PFSK-1 (cell line): ENCODE measurements around the gene CRAT.

Experiments used
- SIN3A ChIP-seq: IDR thresholded peaks from 2 replicates; pipeline ENCODE4 v1.6.1; 2012; ENCODE audit warnings: mild to moderate bottlenecking, low read length, moderate library complexity, borderline replicate concordance; ENCODE audit not compliant: insufficient read depth
- TAF1 ChIP-seq: IDR thresholded peaks from 2 replicates; pipeline ENCODE4 v1.6.1; 2012; ENCODE audit warnings: low read length, control low read depth, borderline replicate concordance; ENCODE audit not compliant: insufficient read depth

GRCh38 chr9:129139993-129140396 lies 29.4 kb upstream of the CRAT start:
- peak; percentile 72; the same call in 1 of the 2 replicates for TF ChIP-seq SIN3A
- TF ChIP-seq TAF1: peak; percentile 64; the same call in 1 of the 2 replicates
